Body of pancreas (tissue), 4 donors: ENCODE results near the gene CCDC85C.
"Not testable (repeated sequence)": the region's sequence is repeated elsewhere in the genome, so short reads cannot be mapped to it uniquely, and the experiment has no call there.

ENCODE experiments used
- CTCF ChIP-seq, 7 experiments: fragments of 450-650 bp in 4 of 7; fragments of 200-600 bp in 3 of 7; sonication (generic) in 3 of 7; IDR thresholded peaks; one replicate each; pipeline ENCODE4 v1.5.1; 2016 to 2019; ENCODE audit warnings: antibody characterized with exemption in 7 of 7
- POLR2A ChIP-seq, 3 donors: fragments of 450-650 bp; IDR thresholded peaks; one replicate each; pipeline ENCODE4 v1.6.1; 2016; ENCODE audit warnings: antibody characterized with exemption in 3 of 3, mild to moderate bottlenecking in 2 of 3

- not testable (repeated sequence) for TF ChIP-seq CTCF, POLR2A (IDR thresholded peaks at IDR 0.05)
Measured at GRCh38 chr14:99642771-99643170, 38.8 kb upstream of the CCDC85C start.
